ENCODE data around the gene JARID2.

JARID2 gene

GRCh38 chr6:15427331-15428070 lies 181.6 kb downstream of the JARID2 start:
- no peak for FAIRE-seq

GRCh38 chr6:15429141-15430110 lies 183.6 kb downstream of the JARID2 start:
- no peak for FAIRE-seq

GRCh38 chr6:15430186-15430585 lies 184.3 kb downstream of the JARID2 start:
- no peak for FAIRE-seq

GRCh38 chr6:15430931-15431405 lies 185.1 kb downstream of the JARID2 start:
- no peak for FAIRE-seq

GRCh38 chr6:15431762-15432483 lies 186.1 kb downstream of the JARID2 start:
- no peak for FAIRE-seq

GRCh38 chr6:15433511-15433861 lies 187.6 kb downstream of the JARID2 start:
- no peak for FAIRE-seq

GRCh38 chr6:15434263-15434662 lies 188.4 kb downstream of the JARID2 start:
- FAIRE-seq, result no peak

- FAIRE-seq, result no peak
Measured at GRCh38 chr6:15434823-15435380, 189.0 kb downstream of the JARID2 start.

GRCh38 chr6:15435468-15435867 lies 189.6 kb downstream of the JARID2 start:
- FAIRE-seq, result no peak

GRCh38 chr6:15436451-15436850 lies 190.6 kb downstream of the JARID2 start:
- FAIRE-seq, result no peak

GRCh38 chr6:15437090-15437635 lies 191.3 kb downstream of the JARID2 start:
- no peak for FAIRE-seq

- FAIRE-seq, result no peak
Measured at GRCh38 chr6:15439410-15440025, 193.6 kb downstream of the JARID2 start.

GRCh38 chr6:15440040-15440439 lies 194.2 kb downstream of the JARID2 start:
- FAIRE-seq, result no peak

- FAIRE-seq, result no peak
Measured at GRCh38 chr6:15441215-15441868, 195.5 kb downstream of the JARID2 start.

GRCh38 chr6:15441981-15442380 lies 196.1 kb downstream of the JARID2 start:
- FAIRE-seq, result no peak

- no peak for FAIRE-seq
Measured at GRCh38 chr6:15442467-15442866, 196.6 kb downstream of the JARID2 start.

GRCh38 chr6:15443119-15443830 lies 197.4 kb downstream of the JARID2 start:
- FAIRE-seq, result no peak

- FAIRE-seq, result no peak
Measured at GRCh38 chr6:15444081-15444731, 198.3 kb downstream of the JARID2 start.

GRCh38 chr6:15444881-15445280 lies 199.0 kb downstream of the JARID2 start:
- no peak for FAIRE-seq

Measured in colon (tissue), 2 donors.